GM23338 (cell line): ENCODE measurements around the gene HIF3A. TPM values are rescaled to one million over a fixed set of nuclear protein-coding genes. Genes with fewer than 3 reads are reported as not detected.

ENCODE experiments used
- ATAC-seq: fragments of 200-7000 bp; cut with Tn5 transposase; 3 replicates; pipeline ENCODE4 v1.9.1; 2020
- DNase-seq: peaks from one replicate; pipeline ENCODE4 v3.0.0-alpha.2; 2015; ENCODE audit warnings: low spot score
- H2AFZ ChIP-seq: fragments of 200-600 bp; sonication (generic); 2 replicates; pipeline ENCODE4 v1.8.0; 2016; ENCODE audit warnings: antibody characterized with exemption, mild to moderate bottlenecking, moderate library complexity
- H3F3A ChIP-seq: fragments of 200-600 bp; sonication (generic); replicated peaks from 2 replicates; pipeline ENCODE4 v1.8.0; 2017; ENCODE audit warnings: antibody characterized with exemption, mixed run types, low read depth
- H3K27ac ChIP-seq: fragments of 200-600 bp; sonication (generic); 2 replicates; pipeline ENCODE4 v1.6.1; 2016; ENCODE audit warnings: low read depth
- H3K27me3 ChIP-seq: fragments of 200-600 bp; sonication (generic); 2 replicates; pipeline ENCODE4 v1.8.0; 2016; ENCODE audit warnings: mild to moderate bottlenecking, mixed run types, moderate library complexity; ENCODE audit not compliant: insufficient read depth
- H3K36me3 ChIP-seq: fragments of 200-600 bp; sonication (generic); 2 replicates; pipeline ENCODE4 v1.8.0; 2016; ENCODE audit warnings: mild to moderate bottlenecking; ENCODE audit not compliant: insufficient read depth
- H3K4me1 ChIP-seq: fragments of 200-600 bp; sonication (generic); 2 replicates; pipeline ENCODE4 v1.8.0; 2016; ENCODE audit warnings: mild to moderate bottlenecking, moderate library complexity; ENCODE audit not compliant: insufficient read depth
- H3K4me2 ChIP-seq: fragments of 200-600 bp; sonication (generic); 2 replicates; pipeline ENCODE4 v1.7.1; 2017; ENCODE audit warnings: mixed run types
- H3K4me3 ChIP-seq: fragments of 200-600 bp; sonication (generic); 2 replicates; pipeline ENCODE4 v1.6.1; 2016; ENCODE audit warnings: mixed run types
- H3K79me2 ChIP-seq: fragments of 200-600 bp; sonication (generic); replicated peaks from 2 replicates; pipeline ENCODE4 v1.8.0; 2017; ENCODE audit warnings: mild to moderate bottlenecking; ENCODE audit not compliant: insufficient read depth
- H3K9me2 ChIP-seq: fragments of 200-600 bp; sonication (generic); 2 replicates; pipeline ENCODE4 v1.8.0; 2017; ENCODE audit not compliant: insufficient read depth
- H4K20me1 ChIP-seq: fragments of 200-600 bp; sonication (generic); replicated peaks from 2 replicates; pipeline ENCODE4 v1.8.0; 2017; ENCODE audit warnings: mild to moderate bottlenecking; ENCODE audit not compliant: insufficient read depth
- H3K27ac Mint-ChIP-seq: 2 replicates; pipeline ENCODE4 v1.8.0; 2020; ENCODE audit warnings: inconsistent platforms, mild to moderate bottlenecking, moderate library complexity, mixed read lengths
- H3K27me3 Mint-ChIP-seq: 3 replicates; pipeline ENCODE4 v1.8.0; 2022; ENCODE audit warnings: low read depth, mild to moderate bottlenecking, moderate library complexity, mixed read lengths, inconsistent platforms; ENCODE audit not compliant: insufficient read depth, poor library complexity
- H3K36me3 Mint-ChIP-seq: 3 replicates; pipeline ENCODE4 v1.8.0; 2021; ENCODE audit warnings: low read depth, mild to moderate bottlenecking, inconsistent platforms, moderate library complexity, mixed read lengths
- H3K4me1 Mint-ChIP-seq: 3 replicates; pipeline ENCODE4 v1.8.0; 2020; ENCODE audit warnings: mild to moderate bottlenecking, inconsistent platforms, mixed read lengths
- H3K4me3 Mint-ChIP-seq: 3 replicates; pipeline ENCODE4 v1.8.0; 2021; ENCODE audit warnings: moderate library complexity, mild to moderate bottlenecking, inconsistent platforms, mixed read lengths
- H3K9me3 Mint-ChIP-seq: 3 replicates; pipeline ENCODE4 v1.8.0; 2020; ENCODE audit warnings: moderate library complexity, mild to moderate bottlenecking, inconsistent platforms, mixed read lengths
- CREB1 ChIP-seq: fragments of 250-450 bp; sonication (Bioruptor Pico); IDR thresholded peaks from 2 replicates; pipeline ENCODE4 v1.5.0; 2020; ENCODE audit warnings: low read depth, mild to moderate bottlenecking, moderate library complexity
- EZH2 ChIP-seq: fragments of 200-600 bp; sonication (generic); IDR thresholded peaks from one replicate; pipeline ENCODE4 v1.8.0; 2017; ENCODE audit warnings: antibody characterized with exemption, mild to moderate bottlenecking, low read depth; ENCODE audit not compliant: unreplicated experiment
- EZH2phosphoT487 ChIP-seq: fragments of 200-600 bp; sonication (generic); IDR thresholded peaks from one replicate; pipeline ENCODE4 v1.8.1; 2018; ENCODE audit warnings: antibody characterized with exemption; ENCODE audit not compliant: unreplicated experiment
- JUNB ChIP-seq: IDR thresholded peaks from one replicate; pipeline ENCODE4 v1.6.1; 2016; ENCODE audit warnings: antibody characterized with exemption; ENCODE audit not compliant: unreplicated experiment
- NANOG ChIP-seq: IDR thresholded peaks from 2 replicates; pipeline ENCODE4 v1.6.1; 2016; ENCODE audit warnings: antibody characterized with exemption, borderline replicate concordance
- POLR2AphosphoS5 ChIP-seq: IDR thresholded peaks from 2 replicates; pipeline ENCODE4 v1.6.1; 2016; ENCODE audit warnings: antibody characterized with exemption, low read depth
- STAT1 ChIP-seq: IDR thresholded peaks from one replicate; pipeline ENCODE4 v1.6.1; 2016; ENCODE audit warnings: antibody characterized with exemption; ENCODE audit not compliant: unreplicated experiment
- ZNF114 ChIP-seq: fragments of 250-450 bp; sonication (Bioruptor Pico); IDR thresholded peaks from 2 replicates; pipeline ENCODE4 v1.5.0; 2020; ENCODE audit warnings: mild to moderate bottlenecking, moderate library complexity
- ZNF331 ChIP-seq: fragments of 250-450 bp; sonication (Bioruptor Pico); IDR thresholded peaks from 2 replicates; pipeline ENCODE4 v1.5.0; 2020; ENCODE audit warnings: low read depth, mild to moderate bottlenecking, moderate library complexity
- polyA plus RNA-seq: library from polyadenylated mRNA; unstranded; fragments of >200 nt; fragmentation: Nextera tagmentation; extraction: Ambion mirVana; gene quantifications from 2 replicates; pipeline ENCODE4 v1.2.1, GENCODE V29; 2016
- total RNA-seq: library from RNA; depleted of rRNA; stranded (reverse); fragments of >200 nt; shearing (Covaris generic); gene quantifications from 2 replicates; pipeline ENCODE4 v1.2.3, GENCODE V29; 2014
- TF ChIP-seq, protein P1 (sequence below): fragments of 250-450 bp; sonication (Bioruptor Pico); IDR thresholded peaks from 2 replicates; pipeline ENCODE4 v1.5.0; 2020; ENCODE audit warnings: mild to moderate bottlenecking, moderate library complexity
- TF ChIP-seq, protein P2 (sequence below): IDR thresholded peaks from one replicate; pipeline ENCODE4 v1.6.1; 2018; ENCODE audit warnings: antibody characterized with exemption; ENCODE audit not compliant: unreplicated experiment
- TF ChIP-seq, protein P3 (sequence below): IDR thresholded peaks from 2 replicates; pipeline ENCODE4 v1.6.1; 2016; ENCODE audit warnings: antibody characterized with exemption

HIF3A gene
- total and polyA plus RNA-seq, 2 experiments from 2014 or later: 20.4 to 70.5 TPM

DNA sequence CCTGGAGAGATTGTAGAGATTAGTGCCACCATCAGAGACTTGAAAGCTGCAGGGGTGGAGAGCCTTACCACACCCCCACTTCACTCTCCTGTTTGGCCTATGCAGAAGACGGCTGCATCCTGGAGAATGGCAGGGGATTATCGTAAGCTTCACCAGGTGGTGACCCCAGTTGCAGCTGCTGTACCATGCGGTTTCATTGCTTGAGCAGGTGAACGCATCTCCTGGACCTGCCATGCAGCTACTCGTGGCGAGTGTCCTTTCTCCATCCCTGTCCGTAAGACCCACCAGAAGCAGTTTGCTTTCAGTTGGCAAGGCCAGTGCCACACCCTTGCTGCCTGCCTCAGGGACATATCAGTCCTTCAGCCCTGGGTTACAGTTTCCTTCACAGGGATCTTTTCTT lies 71.3 kb downstream of the HIF3A start:
- Histone ChIP-seq H3K4me3 (no peak overlapping the region), H3K9me2 (no peaks in the 10 kb centered on the region), H3F3A (peaks cover 9% of the 10 kb centered on the region), H3K4me1 (peaks cover 15% of the 10 kb centered on the region), H3K79me2 (peaks cover 82% of the 10 kb centered on the region), H3K4me2 (no peak overlapping the region), H3K27me3 (no peaks in the 10 kb centered on the region), H3K36me3 (peaks cover 11% of the 10 kb centered on the region), H2AFZ (no peak overlapping the region), H3K27ac (no peak overlapping the region), H4K20me1 (peaks cover 18% of the 10 kb centered on the region)
- Mint-ChIP-seq H3K36me3 (peaks cover 34% of the 10 kb centered on the region), H3K4me3 (no peak overlapping the region), H3K9me3 (no peaks in the 10 kb centered on the region), H3K27me3 (peaks cover 3% of the 10 kb centered on the region), H3K27ac (no peak overlapping the region), H3K4me1 (peaks cover 31% of the 10 kb centered on the region)
- DNase-seq (no peak), ATAC-seq (no peak)
- TF ChIP-seq EZH2 (no peak), STAT1 (no peak)

DNA sequence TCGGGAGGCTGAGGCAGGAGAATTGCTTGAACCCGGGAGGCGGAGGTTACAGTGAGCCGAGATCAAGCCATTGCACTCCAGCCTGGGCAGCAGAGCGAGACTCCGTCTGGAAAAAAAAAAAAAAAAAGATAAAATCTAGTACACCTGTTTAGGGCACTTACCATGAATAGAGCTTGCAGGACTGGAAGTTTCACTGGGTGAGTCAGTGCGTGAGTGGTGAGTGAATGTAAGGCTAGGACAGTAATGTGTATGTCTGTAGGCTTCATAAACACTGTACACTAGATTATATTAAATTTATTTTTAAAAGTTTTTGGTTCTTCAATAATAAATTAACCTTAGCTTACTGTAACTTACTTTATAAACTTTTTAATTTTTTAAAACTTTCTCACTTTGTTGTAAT lies 73.0 kb downstream of the HIF3A start:
- Mint-ChIP-seq H3K9me3 (no peaks in the 10 kb centered on the region), H3K36me3 (peaks cover 22% of the 10 kb centered on the region), H3K27me3 (peaks cover 6% of the 10 kb centered on the region), H3K27ac (no peak overlapping the region), H3K4me3 (no peak overlapping the region), H3K4me1 (peaks cover 47% of the 10 kb centered on the region)
- Histone ChIP-seq H3K36me3 (no peaks in the 10 kb centered on the region), H3K9me2 (no peaks in the 10 kb centered on the region), H4K20me1 (peaks cover 5% of the 10 kb centered on the region), H3K4me2 (no peak overlapping the region), H3K27ac (no peak overlapping the region), H3K79me2 (peaks cover 77% of the 10 kb centered on the region), H3F3A (peaks cover 11% of the 10 kb centered on the region), H3K27me3 (no peaks in the 10 kb centered on the region), H2AFZ (no peak overlapping the region), H3K4me1 (peaks cover 27% of the 10 kb centered on the region), H3K4me3 (no peak overlapping the region)
- ATAC-seq (no peak), DNase-seq (no peak)
- TF ChIP-seq POLR2AphosphoS5: no peak
- TF ChIP-seq, protein P1, sequence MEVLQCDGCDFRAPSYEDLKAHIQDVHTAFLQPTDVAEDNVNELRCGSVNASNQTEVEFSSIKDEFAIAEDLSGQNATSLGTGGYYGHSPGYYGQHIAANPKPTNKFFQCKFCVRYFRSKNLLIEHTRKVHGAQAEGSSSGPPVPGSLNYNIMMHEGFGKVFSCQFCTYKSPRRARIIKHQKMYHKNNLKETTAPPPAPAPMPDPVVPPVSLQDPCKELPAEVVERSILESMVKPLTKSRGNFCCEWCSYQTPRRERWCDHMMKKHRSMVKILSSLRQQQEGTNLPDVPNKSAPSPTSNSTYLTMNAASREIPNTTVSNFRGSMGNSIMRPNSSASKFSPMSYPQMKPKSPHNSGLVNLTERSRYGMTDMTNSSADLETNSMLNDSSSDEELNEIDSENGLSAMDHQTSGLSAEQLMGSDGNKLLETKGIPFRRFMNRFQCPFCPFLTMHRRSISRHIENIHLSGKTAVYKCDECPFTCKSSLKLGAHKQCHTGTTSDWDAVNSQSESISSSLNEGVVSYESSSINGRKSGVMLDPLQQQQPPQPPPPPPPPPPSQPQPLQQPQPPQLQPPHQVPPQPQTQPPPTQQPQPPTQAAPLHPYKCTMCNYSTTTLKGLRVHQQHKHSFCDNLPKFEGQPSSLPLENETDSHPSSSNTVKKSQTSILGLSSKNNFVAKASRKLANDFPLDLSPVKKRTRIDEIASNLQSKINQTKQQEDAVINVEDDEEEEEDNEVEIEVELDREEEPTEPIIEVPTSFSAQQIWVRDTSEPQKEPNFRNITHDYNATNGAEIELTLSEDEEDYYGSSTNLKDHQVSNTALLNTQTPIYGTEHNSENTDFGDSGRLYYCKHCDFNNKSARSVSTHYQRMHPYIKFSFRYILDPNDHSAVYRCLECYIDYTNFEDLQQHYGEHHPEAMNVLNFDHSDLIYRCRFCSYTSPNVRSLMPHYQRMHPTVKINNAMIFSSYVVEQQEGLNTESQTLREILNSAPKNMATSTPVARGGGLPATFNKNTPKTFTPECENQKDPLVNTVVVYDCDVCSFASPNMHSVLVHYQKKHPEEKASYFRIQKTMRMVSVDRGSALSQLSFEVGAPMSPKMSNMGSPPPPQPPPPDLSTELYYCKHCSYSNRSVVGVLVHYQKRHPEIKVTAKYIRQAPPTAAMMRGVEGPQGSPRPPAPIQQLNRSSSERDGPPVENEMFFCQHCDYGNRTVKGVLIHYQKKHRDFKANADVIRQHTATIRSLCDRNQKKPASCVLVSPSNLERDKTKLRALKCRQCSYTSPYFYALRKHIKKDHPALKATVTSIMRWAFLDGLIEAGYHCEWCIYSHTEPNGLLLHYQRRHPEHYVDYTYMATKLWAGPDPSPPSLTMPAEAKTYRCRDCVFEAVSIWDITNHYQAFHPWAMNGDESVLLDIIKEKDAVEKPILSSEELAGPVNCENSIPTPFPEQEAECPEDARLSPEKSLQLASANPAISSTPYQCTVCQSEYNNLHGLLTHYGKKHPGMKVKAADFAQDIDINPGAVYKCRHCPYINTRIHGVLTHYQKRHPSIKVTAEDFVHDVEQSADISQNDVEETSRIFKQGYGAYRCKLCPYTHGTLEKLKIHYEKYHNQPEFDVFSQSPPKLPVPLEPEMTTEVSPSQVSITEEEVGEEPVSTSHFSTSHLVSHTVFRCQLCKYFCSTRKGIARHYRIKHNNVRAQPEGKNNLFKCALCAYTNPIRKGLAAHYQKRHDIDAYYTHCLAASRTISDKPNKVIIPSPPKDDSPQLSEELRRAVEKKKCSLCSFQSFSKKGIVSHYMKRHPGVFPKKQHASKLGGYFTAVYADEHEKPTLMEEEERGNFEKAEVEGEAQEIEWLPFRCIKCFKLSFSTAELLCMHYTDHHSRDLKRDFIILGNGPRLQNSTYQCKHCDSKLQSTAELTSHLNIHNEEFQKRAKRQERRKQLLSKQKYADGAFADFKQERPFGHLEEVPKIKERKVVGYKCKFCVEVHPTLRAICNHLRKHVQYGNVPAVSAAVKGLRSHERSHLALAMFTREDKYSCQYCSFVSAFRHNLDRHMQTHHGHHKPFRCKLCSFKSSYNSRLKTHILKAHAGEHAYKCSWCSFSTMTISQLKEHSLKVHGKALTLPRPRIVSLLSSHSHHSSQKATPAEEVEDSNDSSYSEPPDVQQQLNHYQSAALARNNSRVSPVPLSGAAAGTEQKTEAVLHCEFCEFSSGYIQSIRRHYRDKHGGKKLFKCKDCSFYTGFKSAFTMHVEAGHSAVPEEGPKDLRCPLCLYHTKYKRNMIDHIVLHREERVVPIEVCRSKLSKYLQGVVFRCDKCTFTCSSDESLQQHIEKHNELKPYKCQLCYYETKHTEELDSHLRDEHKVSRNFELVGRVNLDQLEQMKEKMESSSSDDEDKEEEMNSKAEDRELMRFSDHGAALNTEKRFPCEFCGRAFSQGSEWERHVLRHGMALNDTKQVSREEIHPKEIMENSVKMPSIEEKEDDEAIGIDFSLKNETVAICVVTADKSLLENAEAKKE (CRISPR knock-in tag): no peak
- no peak for TF ChIP-seq EZH2
- no peak for TF ChIP-seq NANOG
- TF ChIP-seq, protein P2, sequence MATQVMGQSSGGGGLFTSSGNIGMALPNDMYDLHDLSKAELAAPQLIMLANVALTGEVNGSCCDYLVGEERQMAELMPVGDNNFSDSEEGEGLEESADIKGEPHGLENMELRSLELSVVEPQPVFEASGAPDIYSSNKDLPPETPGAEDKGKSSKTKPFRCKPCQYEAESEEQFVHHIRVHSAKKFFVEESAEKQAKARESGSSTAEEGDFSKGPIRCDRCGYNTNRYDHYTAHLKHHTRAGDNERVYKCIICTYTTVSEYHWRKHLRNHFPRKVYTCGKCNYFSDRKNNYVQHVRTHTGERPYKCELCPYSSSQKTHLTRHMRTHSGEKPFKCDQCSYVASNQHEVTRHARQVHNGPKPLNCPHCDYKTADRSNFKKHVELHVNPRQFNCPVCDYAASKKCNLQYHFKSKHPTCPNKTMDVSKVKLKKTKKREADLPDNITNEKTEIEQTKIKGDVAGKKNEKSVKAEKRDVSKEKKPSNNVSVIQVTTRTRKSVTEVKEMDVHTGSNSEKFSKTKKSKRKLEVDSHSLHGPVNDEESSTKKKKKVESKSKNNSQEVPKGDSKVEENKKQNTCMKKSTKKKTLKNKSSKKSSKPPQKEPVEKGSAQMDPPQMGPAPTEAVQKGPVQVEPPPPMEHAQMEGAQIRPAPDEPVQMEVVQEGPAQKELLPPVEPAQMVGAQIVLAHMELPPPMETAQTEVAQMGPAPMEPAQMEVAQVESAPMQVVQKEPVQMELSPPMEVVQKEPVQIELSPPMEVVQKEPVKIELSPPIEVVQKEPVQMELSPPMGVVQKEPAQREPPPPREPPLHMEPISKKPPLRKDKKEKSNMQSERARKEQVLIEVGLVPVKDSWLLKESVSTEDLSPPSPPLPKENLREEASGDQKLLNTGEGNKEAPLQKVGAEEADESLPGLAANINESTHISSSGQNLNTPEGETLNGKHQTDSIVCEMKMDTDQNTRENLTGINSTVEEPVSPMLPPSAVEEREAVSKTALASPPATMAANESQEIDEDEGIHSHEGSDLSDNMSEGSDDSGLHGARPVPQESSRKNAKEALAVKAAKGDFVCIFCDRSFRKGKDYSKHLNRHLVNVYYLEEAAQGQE: no peak
- TF ChIP-seq STAT1: no peak
- no peak for TF ChIP-seq JUNB
- no peak for TF ChIP-seq ZNF114 (CRISPR knock-in tag)
- TF ChIP-seq EZH2phosphoT487: no peak
- TF ChIP-seq CREB1 (CRISPR knock-in tag): no peak
- TF ChIP-seq, protein P3, sequence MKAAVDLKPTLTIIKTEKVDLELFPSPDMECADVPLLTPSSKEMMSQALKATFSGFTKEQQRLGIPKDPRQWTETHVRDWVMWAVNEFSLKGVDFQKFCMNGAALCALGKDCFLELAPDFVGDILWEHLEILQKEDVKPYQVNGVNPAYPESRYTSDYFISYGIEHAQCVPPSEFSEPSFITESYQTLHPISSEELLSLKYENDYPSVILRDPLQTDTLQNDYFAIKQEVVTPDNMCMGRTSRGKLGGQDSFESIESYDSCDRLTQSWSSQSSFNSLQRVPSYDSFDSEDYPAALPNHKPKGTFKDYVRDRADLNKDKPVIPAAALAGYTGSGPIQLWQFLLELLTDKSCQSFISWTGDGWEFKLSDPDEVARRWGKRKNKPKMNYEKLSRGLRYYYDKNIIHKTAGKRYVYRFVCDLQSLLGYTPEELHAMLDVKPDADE: no peak
- no peak for TF ChIP-seq ZNF331 (CRISPR knock-in tag)
